Tongue (tissue), 2 donors: Measurements from ENCODE around the gene TPK1. TPM values are rescaled to one million over a fixed set of nuclear protein-coding genes. Genes with fewer than 3 reads are reported as not detected.
"Not testable (repeated sequence)": the region's sequence is repeated elsewhere in the genome, so short reads cannot be mapped to it uniquely, and the experiment has no call there.

Experiments
- DNase-seq: peaks from one replicate; pipeline ENCODE4 v3.0.0-alpha.2; 2015
- total RNA-seq: library from RNA; depleted of rRNA; stranded (reverse); fragments of >200 nt; gene quantifications from one replicate; pipeline ENCODE4 v1.2.3, GENCODE V29; 2014

TPK1 gene
- total RNA-seq, 1 donor from 2014 or later = 4.3 TPM

DNA sequence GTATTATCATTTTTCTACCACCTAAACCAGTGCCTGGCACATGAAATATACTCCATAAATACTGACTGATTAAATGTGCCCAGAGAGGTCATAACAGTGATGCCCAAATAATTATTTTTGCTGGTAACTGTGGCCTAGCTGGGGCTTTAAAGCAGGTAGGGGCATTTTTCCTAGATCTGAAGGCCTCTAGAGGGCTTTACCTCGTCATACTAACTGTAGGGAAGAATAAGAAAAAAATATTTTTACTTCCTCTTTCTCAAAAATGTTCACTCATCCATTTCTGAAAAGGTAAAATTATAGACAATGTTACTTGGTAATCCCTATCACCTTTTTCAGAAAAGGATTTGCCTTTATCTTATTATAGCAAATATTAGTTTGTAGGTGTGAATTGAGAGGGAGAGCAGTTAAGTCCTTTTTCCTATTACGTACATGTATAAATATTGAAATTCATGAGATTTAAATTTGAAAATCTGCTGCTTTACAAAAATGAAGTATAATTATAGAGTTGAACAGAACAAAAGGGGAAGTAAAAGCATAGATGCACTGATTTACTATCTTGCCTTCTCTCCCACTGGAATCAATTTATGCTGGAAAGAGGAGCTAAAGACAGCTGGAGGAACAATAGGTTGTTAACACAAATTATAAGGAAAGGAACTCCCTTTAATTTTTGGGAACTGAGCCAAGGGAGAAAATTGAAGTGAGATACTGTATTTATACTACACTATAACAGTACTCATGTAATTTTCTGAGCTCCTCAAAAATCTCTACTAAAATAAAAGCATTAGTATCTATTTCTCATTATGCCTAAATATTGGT is 360.8 kb downstream of the TPK1 start:
- peak; percentile 12 for DNase-seq

DNA sequence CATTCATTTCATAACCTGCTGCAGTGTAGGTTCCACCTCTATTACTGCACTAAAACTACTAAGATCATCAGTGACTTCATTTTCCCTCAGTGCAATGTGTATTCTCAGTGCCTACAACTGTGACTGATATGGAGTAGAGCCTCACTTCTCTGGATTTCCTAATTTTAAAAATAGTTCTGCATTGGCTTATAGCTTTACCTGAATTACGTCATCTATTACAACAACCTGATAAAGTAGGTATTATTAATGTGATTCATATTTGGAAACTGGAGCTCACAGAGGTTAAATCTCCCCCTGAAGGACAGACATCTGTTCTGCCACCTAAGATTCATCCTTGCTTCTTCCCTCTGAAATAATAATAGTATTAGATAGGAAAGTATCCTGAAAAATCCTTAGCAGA is 361.5 kb downstream of the TPK1 start:
- no peak for DNase-seq

- no peak for DNase-seq
Observed at GRCh38 chr7:144473908-144474307, 361.9 kb downstream of the TPK1 start.

GRCh38 chr7:144470078-144470477 is 365.8 kb downstream of the TPK1 start:
- DNase-seq = no peak

- peak; percentile 58 for DNase-seq
Observed at GRCh38 chr7:144468990-144469732, 366.7 kb downstream of the TPK1 start.

- no peak for DNase-seq
Observed at GRCh38 chr7:144459635-144460034, 376.2 kb downstream of the TPK1 start.

DNA sequence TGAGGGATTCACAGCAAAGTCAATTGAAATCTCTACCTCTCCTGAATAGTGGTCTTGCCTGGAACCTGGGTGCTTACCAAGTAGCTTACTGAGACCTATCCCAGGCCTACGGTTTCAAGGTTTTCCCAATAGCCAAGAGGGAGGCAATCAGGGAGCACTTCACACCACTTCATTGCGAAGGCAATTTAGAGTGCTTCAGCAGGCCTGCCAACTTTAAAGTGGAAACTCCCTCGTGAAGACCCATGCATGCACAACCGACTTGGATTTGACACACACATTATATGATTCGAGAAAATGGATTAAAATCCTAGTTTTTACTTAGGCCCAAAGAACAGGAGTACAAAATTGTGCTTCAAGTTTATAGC is 380.8 kb downstream of the TPK1 start:
- DNase-seq = no peak

- DNase-seq = no peak
Observed at GRCh38 chr7:144454256-144455039, 381.4 kb downstream of the TPK1 start.

DNA sequence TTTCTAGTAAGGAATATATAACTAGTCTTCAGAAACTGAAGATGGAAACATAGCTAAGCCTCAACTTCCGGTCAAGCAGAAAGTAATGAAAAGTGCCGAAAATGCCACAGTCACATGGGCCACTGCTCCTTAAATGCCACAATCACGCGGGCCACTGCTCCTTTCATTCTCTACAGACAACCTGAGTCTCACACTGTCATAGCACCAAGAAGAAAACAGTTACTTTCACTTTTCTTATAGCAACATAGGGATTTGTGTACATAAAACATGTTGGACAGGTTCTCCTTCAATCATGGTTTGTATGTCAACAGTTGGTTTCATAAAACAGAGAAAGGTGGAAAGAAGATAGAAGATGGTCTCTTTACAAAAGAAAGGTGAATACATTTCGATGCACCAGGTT is 383.8 kb downstream of the TPK1 start:
- DNase-seq = peak; percentile 13

DNA sequence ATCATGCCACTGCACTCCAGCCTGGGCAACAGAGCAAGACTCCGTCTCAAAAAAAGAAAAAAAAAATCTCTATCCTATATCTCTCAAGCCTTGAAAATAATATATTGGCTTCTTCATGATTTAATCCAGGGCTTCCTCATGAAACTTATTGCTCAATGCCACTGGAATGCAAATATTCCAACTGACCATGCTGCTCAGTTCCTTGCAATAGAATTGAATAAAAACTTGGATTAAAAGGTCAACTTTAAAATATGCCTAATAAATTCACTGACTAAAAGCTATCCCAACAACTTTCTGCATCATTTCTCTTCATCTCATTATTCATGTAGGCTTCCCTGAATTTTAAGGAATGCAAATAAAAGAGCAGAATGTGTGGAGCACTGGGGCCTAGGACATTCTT is 390.3 kb downstream of the TPK1 start:
- no peak for DNase-seq

DNA sequence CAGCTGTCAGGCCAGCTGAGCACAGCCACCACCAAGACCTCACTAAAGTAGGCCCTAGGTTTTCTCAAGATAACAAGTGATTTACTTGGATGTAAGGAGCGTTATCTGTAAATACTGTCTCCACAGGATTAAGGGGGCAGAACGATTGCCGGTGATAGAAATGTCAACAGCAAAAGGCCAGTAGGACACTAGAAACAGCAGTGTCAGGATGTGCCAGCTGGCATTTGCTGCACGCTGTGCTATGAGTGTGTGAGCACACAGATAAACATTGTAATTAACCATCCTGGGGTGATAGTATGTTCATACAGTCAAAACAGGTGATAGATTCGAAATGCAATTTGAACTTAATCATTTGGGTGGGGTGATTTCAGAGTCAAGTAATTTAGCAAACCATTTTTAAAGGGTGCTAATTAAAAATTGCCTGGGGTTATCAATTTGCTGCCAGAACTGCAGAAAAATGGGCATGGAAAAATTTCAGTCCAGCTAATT is 396.1 kb downstream of the TPK1 start:
- no peak for DNase-seq

DNA sequence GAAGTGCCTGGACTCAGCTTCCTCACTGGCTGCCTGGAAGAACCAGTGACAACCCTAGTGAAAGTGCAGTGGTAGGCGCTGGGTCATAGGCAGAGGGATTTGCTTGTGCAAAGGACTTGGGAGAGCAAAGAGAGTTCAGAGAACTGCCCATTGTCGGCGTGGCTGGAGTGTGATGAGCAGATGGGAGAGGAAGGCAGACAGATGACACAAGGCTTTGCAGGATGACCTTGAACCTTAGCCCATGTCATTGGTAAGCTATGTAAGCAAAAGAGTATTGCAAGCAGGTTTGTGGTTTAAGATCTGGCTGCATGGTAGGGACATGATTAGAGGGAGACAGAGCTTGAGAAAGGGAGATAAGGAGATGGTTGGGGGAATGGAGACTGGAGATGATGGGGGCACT is 397.1 kb downstream of the TPK1 start:
- DNase-seq = no peak

- peak; percentile 79 for DNase-seq
Observed at GRCh38 chr7:144437370-144438191, 398.3 kb downstream of the TPK1 start.

DNA sequence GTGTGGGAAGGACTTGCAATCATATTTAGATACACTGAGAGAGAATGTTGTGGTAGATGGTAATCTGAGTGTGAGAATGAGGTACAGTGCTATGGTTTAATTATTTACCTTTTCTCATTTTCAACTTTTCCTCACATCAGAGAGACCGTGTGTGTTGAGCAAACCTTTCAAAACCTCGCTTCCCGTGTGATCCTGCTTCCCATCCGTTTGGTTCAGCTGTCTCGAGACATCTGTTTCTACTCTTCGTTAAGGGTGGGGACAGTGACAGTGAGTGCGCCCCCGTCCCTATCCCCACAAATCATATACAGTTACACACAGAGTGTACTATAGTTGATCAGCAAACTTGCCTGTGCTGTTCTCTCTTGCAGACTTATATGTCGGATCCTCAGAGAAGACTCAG is 399.4 kb downstream of the TPK1 start:
- no peak for DNase-seq

DNA sequence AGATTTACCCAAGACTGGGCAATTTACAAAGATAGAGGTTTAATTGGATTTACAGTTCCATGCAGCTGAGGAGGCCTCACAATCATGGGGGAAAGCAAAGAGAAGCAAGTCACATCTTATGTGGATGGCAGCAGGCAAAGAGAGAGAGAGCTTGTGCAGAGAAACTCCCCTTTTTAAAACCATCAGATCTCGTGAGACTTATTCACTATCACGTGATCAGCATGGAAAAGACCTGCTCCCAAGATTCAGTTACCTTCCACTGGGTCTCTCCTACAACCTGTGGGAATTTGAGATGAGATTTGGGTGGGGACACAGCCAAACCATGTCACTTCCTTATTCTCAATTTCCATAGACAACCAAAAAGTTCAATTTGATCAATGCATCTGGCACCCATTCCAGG is 407.4 kb downstream of the TPK1 start:
- DNase-seq = no peak

DNA sequence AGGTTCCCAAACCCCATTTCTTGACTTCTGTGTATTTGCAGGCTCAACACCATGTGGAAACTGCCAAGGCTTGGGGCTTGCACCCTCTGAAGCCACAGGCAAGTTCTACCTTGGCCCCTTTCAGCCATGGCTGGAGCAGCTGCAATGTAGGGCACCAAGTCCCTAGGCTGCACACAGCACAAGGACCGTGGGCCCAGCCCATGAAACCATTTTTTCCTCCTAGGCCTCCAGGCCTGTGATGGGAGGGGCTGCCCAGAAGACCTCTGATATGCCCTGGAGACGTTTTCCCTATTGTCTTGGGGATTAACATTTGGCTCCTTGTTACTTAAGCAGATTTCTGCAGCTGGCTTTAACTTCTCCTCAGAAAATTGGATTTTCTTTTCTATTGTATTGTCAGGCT is 408.3 kb downstream of the TPK1 start:
- not testable (repeated sequence) for DNase-seq

- DNase-seq = not testable (repeated sequence)
Observed at GRCh38 chr7:144418931-144419330, 416.9 kb downstream of the TPK1 start.

DNA sequence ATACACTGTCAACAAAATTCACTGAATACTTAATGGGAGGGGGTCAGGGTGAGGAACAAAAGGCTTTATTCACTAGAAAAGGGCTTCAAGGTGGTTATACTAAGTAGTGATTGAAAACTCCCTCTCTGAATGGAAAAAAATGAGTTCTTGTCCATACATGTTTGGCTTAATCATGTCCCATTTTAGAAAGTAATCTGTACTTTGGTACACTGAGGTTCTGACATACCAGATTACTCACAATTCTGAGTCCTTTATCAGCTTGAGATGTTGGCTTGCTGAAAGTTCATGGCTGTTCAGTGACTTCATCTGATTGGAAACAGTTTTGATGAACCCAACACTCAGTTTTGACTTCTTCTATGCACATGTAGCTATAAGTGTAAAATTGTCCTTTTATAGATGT is 419.5 kb downstream of the TPK1 start:
- DNase-seq = no peak

DNA sequence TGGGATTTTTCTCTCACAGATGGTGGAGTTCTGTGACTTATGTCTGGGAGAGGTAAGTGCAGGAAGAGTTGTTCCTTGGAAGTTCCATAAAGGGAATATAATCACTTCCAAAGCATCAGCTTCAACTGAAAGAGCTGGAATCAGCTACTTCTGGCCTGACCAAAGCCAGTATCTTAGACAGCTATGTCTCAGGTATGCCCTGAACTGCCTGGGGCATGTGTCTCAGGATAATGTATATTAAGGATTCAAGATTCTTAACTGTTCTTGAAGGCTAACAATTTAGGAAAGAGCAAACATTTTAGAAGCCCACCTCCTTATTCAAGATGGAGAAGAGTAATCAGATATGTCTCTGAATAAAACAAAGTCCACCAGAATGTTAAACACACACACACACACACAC is 420.0 kb downstream of the TPK1 start:
- no peak for DNase-seq

DNA sequence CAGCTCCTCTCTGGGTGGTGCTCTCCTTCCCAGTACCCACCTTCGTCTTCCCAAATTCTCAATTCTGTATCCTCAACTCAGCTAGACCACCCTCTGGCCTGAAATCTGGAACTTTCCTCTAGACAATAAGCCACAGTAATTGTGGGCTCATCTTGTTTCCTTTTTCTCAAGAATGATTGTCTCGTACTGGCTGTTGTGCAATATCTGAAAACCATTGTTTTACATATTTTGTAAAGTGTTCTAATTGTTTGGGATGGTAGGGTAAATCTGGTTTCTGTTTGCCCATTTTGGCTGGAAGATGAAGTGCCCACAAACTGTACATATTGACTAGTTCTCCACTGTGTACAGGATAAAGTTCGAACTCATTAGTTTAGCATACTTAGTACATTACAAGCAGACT is 421.0 kb downstream of the TPK1 start:
- DNase-seq = no peak

- DNase-seq = no peak
Observed at GRCh38 chr7:144410441-144410840, 425.4 kb downstream of the TPK1 start.

DNA sequence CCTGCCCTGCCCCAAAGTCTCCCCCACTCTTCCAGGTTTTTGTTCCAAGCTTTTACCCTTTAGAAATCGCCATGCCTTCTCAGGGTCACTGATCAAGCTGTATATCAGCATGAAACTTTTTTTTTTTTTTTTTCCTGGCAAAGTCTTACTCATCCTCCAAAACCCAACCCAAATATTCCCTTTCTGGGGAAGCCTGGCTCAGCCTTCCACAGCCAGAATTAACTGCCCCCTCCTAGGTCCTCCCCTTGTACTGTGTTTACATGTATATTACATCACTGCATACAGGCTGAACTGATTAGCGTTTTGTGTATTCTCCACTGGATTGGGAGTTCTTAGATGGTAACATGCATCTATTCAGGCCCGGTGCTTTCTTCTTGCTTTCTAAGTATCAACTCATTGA is 427.7 kb downstream of the TPK1 start:
- DNase-seq = no peak
